Measurements from ENCODE around the gene OR10K2. TPM values are rescaled to one million over a fixed set of nuclear protein-coding genes. Genes with fewer than 3 reads are reported as not detected.

Gene OR10K2
- total and polyA plus RNA-seq, 9 of the 15 experiments (the other 6 are each of a cell fraction or from before 2014, with no cell fraction given) = not detected

GRCh38 chr1:158393476-158393875 is 32.6 kb downstream of the OR10K2 start:
- ChIA-PET CTCF (ENCODE audit: low intra/inter-chr PET ratio) (no interaction called here), POLR2A (no interaction called here)
- ATAC-seq (no peak), FAIRE-seq (no peak), DNase-seq (ENCODE audit: extremely low read depth in 1 of 4, low spot score in 3 of 4) (no peak)
- no peak overlapping the region for H3K27ac ChIP-seq (ENCODE audit: extremely low read depth, low read depth, low read length)
- TF ChIP-seq MLLT1 (IDR thresholded peaks at IDR 0.05) = no peak
- no peak for TF ChIP-seq GTF2F1 (IDR thresholded peaks at IDR 0.05; ENCODE audit: low read depth, low read length)
- TF ChIP-seq SRSF1 (IDR thresholded peaks at IDR 0.05; ENCODE audit: low read depth, low read length) = no peak
- TF ChIP-seq ZNF583 (CRISPR knock-in tag; IDR thresholded peaks at IDR 0.05) = no peak
- no peak for TF ChIP-seq ATF6 (CRISPR knock-in tag; IDR thresholded peaks at IDR 0.05)
- TF ChIP-seq USF1 (CRISPR knock-in tag; IDR thresholded peaks at IDR 0.05) = no peak
- TF ChIP-seq CSDE1 (IDR thresholded peaks at IDR 0.05) = no peak
- TF ChIP-seq HCFC1 (IDR thresholded peaks at IDR 0.05; ENCODE audit: low read depth, low read length) = no peak
- no peak for TF ChIP-seq HSF4 (CRISPR knock-in tag; IDR thresholded peaks at IDR 0.05; ENCODE audit: borderline replicate concordance)
- no peak for TF ChIP-seq BRD4 (IDR thresholded peaks at IDR 0.05)
- no peak for TF ChIP-seq NFYB (IDR thresholded peaks at IDR 0.05; ENCODE audit: extremely low read depth, insufficient read length)
- no peak for TF ChIP-seq TAF7 (tag; IDR thresholded peaks at IDR 0.05)
- no peak for TF ChIP-seq KLF1 (tag; IDR thresholded peaks at IDR 0.05)
- TF ChIP-seq CHCHD3 (CRISPR knock-in tag; IDR thresholded peaks at IDR 0.05) = no peak
- TF ChIP-seq RBM39 (optimal IDR thresholded peaks at IDR 0.05; ENCODE audit: low read depth, low read length) = no peak
- TF ChIP-seq HNRNPK (IDR thresholded peaks at IDR 0.05; ENCODE audit: low read depth, low read length, poor library complexity, severe bottlenecking) = no peak
- TF ChIP-seq CHAMP1 (IDR thresholded peaks at IDR 0.05) = no peak
- TF ChIP-seq MXI1 (IDR thresholded peaks at IDR 0.05; ENCODE audit: low read depth, low read length) = no peak
- no peak for TF ChIP-seq CHD1 (IDR thresholded peaks at IDR 0.05; ENCODE audit: low read length)
- no peak overlapping the region for H2AFZ ChIP-seq (ENCODE audit: low read depth, low read length)
- no TSS peak for BruUV-seq (replicated peaks)
- intact Hi-C loops (cut with micrococcal nuclease) (no loop called here), in situ Hi-C loops (cut with MboI) (no loop called here)
- H3K9ac ChIP-seq (ENCODE audit: insufficient read depth in 1 of 2, low read depth in 2 of 2, low read length in 2 of 2) = no peak overlapping the region
- no peaks in the 10 kb centered on the region for H3K4me1 ChIP-seq (replicated peaks in 1 of 2; ENCODE audit: control insufficient read depth in 2 of 2, insufficient read depth in 2 of 2, low read length in 2 of 2)
- H3K27me3 ChIP-seq (ENCODE audit: control insufficient read depth in 2 of 2, insufficient read depth in 2 of 2, low read length in 2 of 2) = no peaks in the 10 kb centered on the region
- no peaks in the 10 kb centered on the region for H3K36me3 ChIP-seq (ENCODE audit: control insufficient read depth, insufficient read depth, low read length)
- H3K4me2 ChIP-seq (ENCODE audit: insufficient read depth, low read length) = no peak overlapping the region
- H4K20me1 ChIP-seq (replicated peaks; ENCODE audit: control insufficient read depth, insufficient read depth, low read length) = no peaks in the 10 kb centered on the region
- H3K79me2 ChIP-seq (ENCODE audit: control insufficient read depth, insufficient read depth, low read length) = no peaks in the 10 kb centered on the region
- H3K9me3 ChIP-seq (replicated peaks; ENCODE audit: control insufficient read depth, insufficient read depth, low read depth, low read length) = no peaks in the 10 kb centered on the region
- 3% methylated on average over 5 of the region's 5 CpGs for WGBS (ENCODE audit: insufficient coverage, low coverage, missing lambda C conversion rate)
- H3K9me1 ChIP-seq (ENCODE audit: control insufficient read depth, insufficient read depth, low read length) = no peaks in the 10 kb centered on the region
- no peak overlapping the region for H3K4me3 ChIP-seq
